Gastroesophageal sphincter (tissue), 4 donors: ENCODE results near the gene TPX2. TPM values are rescaled to one million over a fixed set of nuclear protein-coding genes. Genes with fewer than 3 reads are reported as not detected.

ENCODE experiments used
- ATAC-seq: fragments of 150-250 bp; one replicate; pipeline ENCODE4 v1.9.1; 2016; ENCODE audit warnings: mild to moderate bottlenecking, moderate library complexity
- H3K27ac ChIP-seq, 4 donors: fragments of 200-600 bp; sonication (generic) in 3 of 4; 1 replicate in 3 of 4; 2 replicates in 1 of 4; pipeline ENCODE4 v1.5.1; 2016 to 2019
- H3K27me3 ChIP-seq: fragments of 200-600 bp; sonication (generic); one replicate; pipeline ENCODE4 v1.5.1; 2019
- H3K36me3 ChIP-seq, 2 donors: fragments of 200-600 bp; sonication (generic); one replicate each; pipeline ENCODE4 v1.5.1; 2019; ENCODE audit warnings: control low read depth in 1 of 2
- H3K4me1 ChIP-seq, 3 donors: fragments of 200-600 bp; sonication (generic); 1 replicate in 2 of 3; 2 replicates in 1 of 3; pipeline ENCODE4 v1.5.1; 2016 to 2019; ENCODE audit warnings: control low read depth in 2 of 3
- H3K4me3 ChIP-seq, 2 donors: fragments of 200-600 bp; sonication (generic); one replicate each; pipeline ENCODE4 v1.5.1; 2019; ENCODE audit warnings: mild to moderate bottlenecking in 1 of 2, moderate library complexity in 1 of 2
- H3K9me3 ChIP-seq, 3 donors: fragments of 200-600 bp; sonication (generic); one replicate each; pipeline ENCODE4 v1.5.1; 2017 to 2019; ENCODE audit warnings: control low read depth in 2 of 3
- CTCF ChIP-seq, 4 experiments: fragments of 200-600 bp in 2 of 4; fragments of 450-650 bp in 2 of 4; sonication (generic) in 1 of 4; IDR thresholded peaks; one replicate each; pipeline ENCODE4 v1.5.1; 2017 to 2019; ENCODE audit warnings: antibody characterized with exemption in 4 of 4, mild to moderate bottlenecking in 2 of 4, moderate library complexity in 2 of 4
- EP300 ChIP-seq: sonication (generic); formaldehyde crosslinking; IDR thresholded peaks from one replicate; pipeline ENCODE4 v1.6.1; 2017; ENCODE audit warnings: antibody characterized with exemption, mild to moderate bottlenecking
- POLR2A ChIP-seq, 2 donors: fragments of 450-650 bp; IDR thresholded peaks; one replicate each; pipeline ENCODE4 v1.6.1; 2017; ENCODE audit warnings: antibody characterized with exemption in 2 of 2, mild to moderate bottlenecking in 2 of 2, moderate library complexity in 1 of 2
- POLR2AphosphoS5 ChIP-seq: sonication (generic); formaldehyde crosslinking; IDR thresholded peaks from one replicate; pipeline ENCODE4 v1.6.1; 2017; ENCODE audit warnings: antibody characterized with exemption
- WGBS, 2 donors: methylation state at CpG; one replicate each; pipeline ENCODE4 v1.1.5; 2018; ENCODE audit warnings: low coverage in 1 of 2; 5-methylcytosine and 5-hydroxymethylcytosine counted together
- total RNA-seq, 4 donors: library from RNA; depleted of rRNA; stranded (reverse); fragments of >200 nt; gene quantifications; one replicate each; pipeline ENCODE4 v1.1.0, GENCODE V29; 2016

The TPX2 gene
- total RNA-seq, 4 donors from 2014 or later: 0.13 to 1.4 (median 0.74) TPM

DNA sequence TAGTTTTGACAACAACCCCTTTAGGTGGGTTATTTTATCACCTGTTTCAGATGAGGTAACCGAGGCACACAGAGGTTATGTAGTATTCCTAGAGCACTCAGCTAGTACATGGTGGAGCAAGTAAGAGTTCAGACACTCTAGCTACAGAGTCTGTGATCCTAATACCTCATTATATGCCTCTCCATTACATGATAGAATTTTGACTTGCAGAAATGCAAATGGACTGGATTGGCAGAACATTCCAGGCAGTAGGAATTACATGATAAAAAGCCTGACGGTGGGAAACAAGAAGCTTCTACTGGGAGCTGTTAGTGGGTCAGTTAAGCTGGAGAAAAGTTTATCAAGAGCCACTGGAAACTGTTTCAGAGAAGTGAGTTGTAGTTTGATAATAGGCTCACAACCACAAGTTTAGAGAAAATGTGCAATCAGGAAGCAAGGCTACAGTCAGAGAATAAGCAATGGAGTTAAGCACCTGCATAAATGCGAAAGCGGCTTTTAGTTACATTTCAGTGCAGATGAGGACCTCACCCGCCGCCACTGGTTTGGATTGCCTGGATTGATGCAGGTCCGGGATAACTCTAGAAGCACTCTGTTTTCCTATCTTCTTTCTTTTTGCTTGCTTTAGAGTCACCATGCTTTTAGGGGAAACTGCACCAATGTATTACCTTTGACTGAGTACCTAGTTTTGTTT lies 45.4 kb downstream of the TPX2 start:
- H3K36me3 ChIP-seq: no peaks in the 10 kb centered on the region
- no peak for TF ChIP-seq EP300
- TF ChIP-seq POLR2A (IDR thresholded peaks at IDR 0.05): no peak
- H3K27ac ChIP-seq: no peak overlapping the region
- H3K4me3 ChIP-seq: no peak overlapping the region
- no peaks in the 10 kb centered on the region for H3K4me1 ChIP-seq
- H3K9me3 ChIP-seq: no peaks in the 10 kb centered on the region
- WGBS, 2 donors: 92 to 98% methylated on average over 5 to 7 of the region's 7 CpGs
- no peak for ATAC-seq
- H3K27me3 ChIP-seq: no peaks in the 10 kb centered on the region

DNA sequence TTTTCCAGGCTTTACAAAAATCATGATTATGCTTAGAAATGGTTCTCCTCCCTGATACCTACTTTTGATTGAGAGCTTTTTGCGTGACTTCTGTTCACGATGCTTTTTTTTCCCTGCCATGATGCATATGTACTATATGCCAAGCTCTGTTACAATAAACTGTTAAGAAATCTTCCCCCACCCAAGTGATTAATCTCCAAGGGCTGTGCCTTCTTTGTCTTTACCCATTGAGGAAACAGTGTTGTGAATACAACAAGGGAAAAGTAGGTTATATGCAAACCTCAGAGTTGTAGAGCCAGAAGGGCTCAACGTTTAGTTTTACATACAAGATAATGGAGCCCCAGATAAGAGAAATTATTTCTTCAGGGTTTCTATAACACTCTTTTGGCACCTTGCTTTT lies 46.0 kb downstream of the TPX2 start:
- WGBS, 2 donors: 85 to 87% methylated on average over 2 to 3 of the region's 3 CpGs
- no peaks in the 10 kb centered on the region for H3K27me3 ChIP-seq
- TF ChIP-seq CTCF (IDR thresholded peaks at IDR 0.05) (no peak), POLR2AphosphoS5 (no peak), POLR2A (IDR thresholded peaks at IDR 0.05) (no peak), EP300 (no peak)
- no peaks in the 10 kb centered on the region for H3K36me3 ChIP-seq
- H3K4me3 ChIP-seq: no peak overlapping the region
- no peak for ATAC-seq
- H3K4me1 ChIP-seq: no peaks in the 10 kb centered on the region
- no peaks in the 10 kb centered on the region for H3K9me3 ChIP-seq
- no peak overlapping the region for H3K27ac ChIP-seq

DNA sequence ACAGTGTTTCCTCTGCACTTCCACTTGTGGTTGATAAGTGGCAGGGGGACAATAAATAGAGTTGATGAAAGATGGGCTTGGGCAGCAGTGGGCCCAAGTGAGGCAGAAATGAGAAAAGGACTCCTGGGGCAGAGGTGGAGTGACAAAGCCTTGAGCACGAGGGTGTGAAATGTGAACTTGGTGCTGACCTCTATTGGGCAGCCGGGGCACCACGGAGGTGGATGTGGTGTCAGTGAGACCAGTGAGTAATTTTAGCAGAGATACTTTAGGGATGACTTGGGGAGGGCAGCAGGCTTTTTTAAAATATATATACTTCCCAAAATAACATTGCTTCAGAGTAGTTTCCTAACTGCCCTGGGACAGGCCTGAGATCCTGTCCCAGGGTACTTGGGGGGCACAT lies 49.5 kb downstream of the TPX2 start:
- Histone ChIP-seq H3K27me3 (no peaks in the 10 kb centered on the region), H3K4me3 (no peak overlapping the region), H3K36me3 (no peaks in the 10 kb centered on the region), H3K27ac (no peak overlapping the region), H3K4me1 (no peaks in the 10 kb centered on the region), H3K9me3 (no peaks in the 10 kb centered on the region)
- no peak for ATAC-seq
- WGBS, 2 donors: 39 to 52% methylated on average over 3 of the region's 3 CpGs
- TF ChIP-seq POLR2AphosphoS5 (no peak), POLR2A (IDR thresholded peaks at IDR 0.05) (no peak), CTCF (IDR thresholded peaks at IDR 0.05) (no peak), EP300 (no peak)

DNA sequence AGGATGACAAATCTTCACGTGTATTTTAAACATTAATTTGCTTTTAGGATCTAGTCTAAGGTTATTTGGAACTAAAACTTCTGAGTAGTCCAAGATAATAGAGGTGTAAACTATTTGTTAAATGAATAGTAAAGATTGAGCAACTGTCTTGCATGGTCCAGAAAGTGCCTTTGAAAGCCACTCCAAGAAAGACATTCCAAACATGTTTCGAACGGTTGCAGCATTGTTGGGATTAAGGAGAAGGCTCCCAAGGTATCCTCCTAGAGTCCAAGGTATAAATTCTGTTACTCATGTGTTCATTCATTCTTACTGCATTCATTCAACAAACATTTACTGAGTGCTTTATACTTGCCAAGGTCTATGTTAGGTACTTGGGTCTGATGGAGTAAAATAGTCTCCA lies 51.3 kb downstream of the TPX2 start:
- WGBS, 2 donors: 72 to 82% methylated on average over 3 of the region's 3 CpGs
- no peak for TF ChIP-seq POLR2AphosphoS5
- TF ChIP-seq CTCF (IDR thresholded peaks at IDR 0.05): no peak
- no peak for TF ChIP-seq EP300
- no peak for TF ChIP-seq POLR2A (IDR thresholded peaks at IDR 0.05)
- Histone ChIP-seq H3K4me1 (no peaks in the 10 kb centered on the region), H3K27me3 (no peaks in the 10 kb centered on the region), H3K36me3 (no peaks in the 10 kb centered on the region), H3K4me3 (no peak overlapping the region), H3K27ac (no peak overlapping the region), H3K9me3 (no peaks in the 10 kb centered on the region)
- ATAC-seq: no peak

GRCh38 chr20:31797364-31797763 lies 58.3 kb downstream of the TPX2 start:
- Histone ChIP-seq H3K36me3 (no peaks in the 10 kb centered on the region), H3K4me1 (no peaks in the 10 kb centered on the region), H3K27ac (no peak overlapping the region), H3K27me3 (no peaks in the 10 kb centered on the region), H3K4me3 (no peak overlapping the region), H3K9me3 (no peaks in the 10 kb centered on the region)
- ATAC-seq: no peak
- WGBS, 2 donors: 69 to 84% methylated on average over 3 of the region's 3 CpGs
- no peak for TF ChIP-seq POLR2AphosphoS5
- no peak for TF ChIP-seq CTCF (IDR thresholded peaks at IDR 0.05)
- TF ChIP-seq POLR2A (IDR thresholded peaks at IDR 0.05): no peak
- no peak for TF ChIP-seq EP300
